Measurements from ENCODE around the gene EVI5L. TPM values are rescaled to one million over a fixed set of nuclear protein-coding genes. Genes with fewer than 3 reads are reported as not detected.

Gene EVI5L
- polyA plus RNA-seq, 1 of the 3 experiments (the other 2 are of a cell fraction) = 9.7 TPM

DNA sequence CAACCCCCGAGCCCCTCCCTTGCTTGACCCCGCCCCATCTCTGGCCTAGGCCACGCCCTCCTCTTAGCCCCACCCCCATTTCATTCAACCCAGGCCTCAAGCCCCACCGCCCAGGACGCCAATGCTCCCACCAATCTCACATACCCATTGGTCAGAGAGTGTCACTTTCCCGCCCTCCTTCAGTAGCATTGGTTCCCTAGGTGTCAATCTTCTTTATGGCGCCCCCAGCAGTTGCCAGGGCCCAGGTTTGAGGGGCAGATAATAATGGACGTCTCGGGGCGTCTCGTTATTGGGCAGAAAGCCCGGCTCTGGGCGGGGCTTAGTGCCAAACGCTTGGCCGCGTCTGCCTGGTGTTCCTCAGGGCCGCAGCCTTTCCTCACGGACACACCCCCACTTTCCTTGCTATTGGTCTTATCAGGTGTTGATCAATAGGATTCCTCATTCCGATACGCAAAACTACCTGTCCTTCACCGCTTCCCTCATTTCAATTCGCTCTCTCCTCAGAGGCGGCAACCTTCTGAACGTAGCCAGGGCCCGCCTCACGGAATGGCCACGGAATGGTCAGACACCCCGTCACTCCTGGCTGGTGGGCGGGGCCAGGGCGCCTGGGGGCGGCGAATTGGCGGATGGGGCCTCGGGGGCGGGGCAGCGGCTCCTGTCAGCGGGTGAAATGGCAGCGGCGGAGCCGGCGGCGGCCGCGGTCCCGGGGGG lies at the start of gene EVI5L (continued):
- TF ChIP-seq, protein P1, sequence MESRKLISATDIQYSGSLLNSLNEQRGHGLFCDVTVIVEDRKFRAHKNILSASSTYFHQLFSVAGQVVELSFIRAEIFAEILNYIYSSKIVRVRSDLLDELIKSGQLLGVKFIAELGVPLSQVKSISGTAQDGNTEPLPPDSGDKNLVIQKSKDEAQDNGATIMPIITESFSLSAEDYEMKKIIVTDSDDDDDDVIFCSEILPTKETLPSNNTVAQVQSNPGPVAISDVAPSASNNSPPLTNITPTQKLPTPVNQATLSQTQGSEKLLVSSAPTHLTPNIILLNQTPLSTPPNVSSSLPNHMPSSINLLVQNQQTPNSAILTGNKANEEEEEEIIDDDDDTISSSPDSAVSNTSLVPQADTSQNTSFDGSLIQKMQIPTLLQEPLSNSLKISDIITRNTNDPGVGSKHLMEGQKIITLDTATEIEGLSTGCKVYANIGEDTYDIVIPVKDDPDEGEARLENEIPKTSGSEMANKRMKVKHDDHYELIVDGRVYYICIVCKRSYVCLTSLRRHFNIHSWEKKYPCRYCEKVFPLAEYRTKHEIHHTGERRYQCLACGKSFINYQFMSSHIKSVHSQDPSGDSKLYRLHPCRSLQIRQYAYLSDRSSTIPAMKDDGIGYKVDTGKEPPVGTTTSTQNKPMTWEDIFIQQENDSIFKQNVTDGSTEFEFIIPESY (IDR thresholded peaks at IDR 0.05; ENCODE audit: borderline replicate concordance, low read depth) = peak; percentile 91
- TF ChIP-seq RFX5 (IDR thresholded peaks at IDR 0.05; ENCODE audit: low read length) (peak; percentile 90), TAF1 (IDR thresholded peaks at IDR 0.05; ENCODE audit: borderline replicate concordance, low read depth, low read length) (no peak), RCOR1 (IDR thresholded peaks at IDR 0.05; ENCODE audit: low read length) (no peak), IRF3 (IDR thresholded peaks at IDR 0.05; ENCODE audit: low read depth, low read length) (peak; percentile 99)
- TF ChIP-seq, protein P2, sequence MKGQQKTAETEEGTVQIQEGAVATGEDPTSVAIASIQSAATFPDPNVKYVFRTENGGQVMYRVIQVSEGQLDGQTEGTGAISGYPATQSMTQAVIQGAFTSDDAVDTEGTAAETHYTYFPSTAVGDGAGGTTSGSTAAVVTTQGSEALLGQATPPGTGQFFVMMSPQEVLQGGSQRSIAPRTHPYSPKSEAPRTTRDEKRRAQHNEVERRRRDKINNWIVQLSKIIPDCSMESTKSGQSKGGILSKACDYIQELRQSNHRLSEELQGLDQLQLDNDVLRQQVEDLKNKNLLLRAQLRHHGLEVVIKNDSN (IDR thresholded peaks at IDR 0.05; ENCODE audit: borderline replicate concordance, low read depth) = no peak

GRCh38 chr19:7781157-7781556 lies 48.9 kb upstream of the EVI5L start:
- no peak overlapping the region for H3K4me2 ChIP-seq
- H3K9ac ChIP-seq = no peak overlapping the region
- no peak overlapping the region for H3K4me3 ChIP-seq (ENCODE audit: low read depth in 2 of 2, low read length in 1 of 2)
- WGBS (ENCODE audit: low lambda C conversion rate) = 6% methylated on average over 12 of the region's 12 CpGs
- no peak for TF ChIP-seq NFIC (IDR thresholded peaks at IDR 0.05; ENCODE audit: borderline replicate concordance)
- no peak for TF ChIP-seq JUND (IDR thresholded peaks at IDR 0.05)
- no peak for TF ChIP-seq TAF1 (IDR thresholded peaks at IDR 0.05; ENCODE audit: borderline replicate concordance, low read depth, low read length)
- no peak for TF ChIP-seq TEAD4 (IDR thresholded peaks at IDR 0.05; ENCODE audit: borderline replicate concordance, insufficient read depth)
- no peak for TF ChIP-seq IRF3 (IDR thresholded peaks at IDR 0.05; ENCODE audit: low read depth, low read length)
- no peak for TF ChIP-seq RCOR1 (IDR thresholded peaks at IDR 0.05; ENCODE audit: low read length)
- no peak for TF ChIP-seq RAD21 (IDR thresholded peaks at IDR 0.05; ENCODE audit: low read length)
- peaks cover 94% of the 10 kb centered on the region for H3K27me3 ChIP-seq (ENCODE audit: insufficient read depth)
- H3K27ac ChIP-seq (ENCODE audit: low read depth in 2 of 2, low read length in 1 of 2) = no peak overlapping the region
- H4K20me1 ChIP-seq (ENCODE audit: insufficient read depth) = no peaks in the 10 kb centered on the region
- POLR2A ChIA-PET = no interaction called here
- no peaks in the 10 kb centered on the region for H3F3A ChIP-seq (replicated peaks; ENCODE audit: insufficient read depth)
- H3K9me2 ChIP-seq = no peaks in the 10 kb centered on the region
- H3K4me1 ChIP-seq (ENCODE audit: control insufficient read depth in 1 of 2, insufficient read depth in 2 of 2, low read depth in 1 of 2, low read length in 1 of 2) = no peaks in the 10 kb centered on the region; a peak in 1 of 4 replicates
- H3K9me3 ChIP-seq = no peaks in the 10 kb centered on the region
- H3K36me3 ChIP-seq (replicated peaks in 1 of 2; ENCODE audit: control insufficient read depth in 1 of 2, insufficient read depth in 2 of 2, low read length in 1 of 2) = no peaks in the 10 kb centered on the region
- no peak overlapping the region for H2AFZ ChIP-seq (ENCODE audit: low read depth)
- CTCF ChIA-PET = no interaction called here
- no peak for DNase-seq
- H3K79me2 ChIP-seq (ENCODE audit: insufficient read depth) = no peaks in the 10 kb centered on the region
